WTC11 (cell line): ENCODE results near the gene SIN3B. TPM values are rescaled to one million over a fixed set of nuclear protein-coding genes. Genes with fewer than 3 reads are reported as not detected.

Experiments
- ATAC-seq: fragments of 200-7000 bp; cut with Tn5 transposase; 2 replicates; pipeline ENCODE4 v1.10.0; 2021; ENCODE audit warnings: mild to moderate bottlenecking, moderate library complexity
- CTCF ChIA-PET: fragments of 300-600 bp; sonication (Branson Sonifier 250); formaldehyde crosslinking; loops from one replicate; lab custom pipeline; 2021; ENCODE audit warnings: antibody characterized with exemption; lab: Charles Lee
- POLR2A ChIA-PET: fragments of 350-600 bp; sonication (Branson Sonifier 250); formaldehyde crosslinking; loops from one replicate; lab custom pipeline; 2021; ENCODE audit warnings: antibody characterized with exemption; lab: Charles Lee
- DNase-seq: peaks from one replicate; pipeline ENCODE4 v3.0.0; 2021; ENCODE audit warnings: low spot score
- H3K27ac Mint-ChIP-seq: 2 replicates; pipeline ENCODE4 v1.8.0; 2021; ENCODE audit warnings: mixed read lengths
- H3K27me3 Mint-ChIP-seq: 2 replicates; pipeline ENCODE4 v1.8.0; 2021; ENCODE audit warnings: low read depth, mild to moderate bottlenecking, moderate library complexity, mixed read lengths
- H3K36me3 Mint-ChIP-seq: 2 replicates; pipeline ENCODE4 v1.8.0; 2021; ENCODE audit warnings: mixed read lengths
- H3K4me1 Mint-ChIP-seq: 2 replicates; pipeline ENCODE4 v1.8.0; 2022; ENCODE audit warnings: mixed read lengths
- H3K4me3 Mint-ChIP-seq: 2 replicates; pipeline ENCODE4 v1.8.0; 2021; ENCODE audit warnings: mild to moderate bottlenecking, moderate library complexity, mixed read lengths
- H3K9me3 Mint-ChIP-seq: 2 replicates; pipeline ENCODE4 v1.8.0; 2021; ENCODE audit warnings: mixed read lengths
- CBFB ChIP-seq: sonication (generic); formaldehyde crosslinking; IDR thresholded peaks from 2 replicates; pipeline ENCODE4 v1.8.1; 2022; ENCODE audit warnings: mild to moderate bottlenecking, low read depth, missing genetic modification reagents
- EMX1 ChIP-seq: fragments of 250-450 bp; sonication (Bioruptor Pico); IDR thresholded peaks from 2 replicates; pipeline ENCODE4 v1.8.0; 2021; ENCODE audit warnings: mild to moderate bottlenecking
- GABPB1 ChIP-seq: sonication (generic); formaldehyde crosslinking; IDR thresholded peaks from 2 replicates; pipeline ENCODE4 v1.8.1; 2023; ENCODE audit warnings: mild to moderate bottlenecking, missing genetic modification reagents
- JAZF1 ChIP-seq: fragments of 250-450 bp; sonication (Bioruptor Pico); IDR thresholded peaks from 2 replicates; pipeline ENCODE4 v1.9.0; 2021; ENCODE audit warnings: moderate library complexity, mild to moderate bottlenecking, inconsistent platforms
- JUN ChIP-seq: sonication (generic); formaldehyde crosslinking; IDR thresholded peaks from 2 replicates; pipeline ENCODE4 v1.8.0; 2023; ENCODE audit warnings: mild to moderate bottlenecking, missing genetic modification reagents
- MYBL2 ChIP-seq: sonication (generic); formaldehyde crosslinking; IDR thresholded peaks from 2 replicates; pipeline ENCODE4 v1.8.1; 2023; ENCODE audit warnings: mild to moderate bottlenecking, moderate library complexity, missing genetic modification reagents
- NFATC4 ChIP-seq: fragments of 250-450 bp; sonication (Bioruptor Pico); IDR thresholded peaks from 2 replicates; pipeline ENCODE4 v1.9.0; 2021; ENCODE audit warnings: mild to moderate bottlenecking
- RELA ChIP-seq: sonication (generic); formaldehyde crosslinking; IDR thresholded peaks from 2 replicates; pipeline ENCODE4 v1.8.1; 2022; ENCODE audit warnings: missing genetic modification reagents, mild to moderate bottlenecking, borderline replicate concordance
- SOX15 ChIP-seq: fragments of 250-450 bp; sonication (Bioruptor Pico); IDR thresholded peaks from 2 replicates; pipeline ENCODE4 v1.9.0; 2021; ENCODE audit warnings: mild to moderate bottlenecking
- SP1 ChIP-seq: sonication (generic); formaldehyde crosslinking; conservative IDR thresholded peaks from 2 replicates; pipeline ENCODE4 v1.8.1; 2022; ENCODE audit warnings: missing genetic modification reagents
- TP53 ChIP-seq: sonication (generic); formaldehyde crosslinking; IDR thresholded peaks from 2 replicates; pipeline ENCODE4 v1.8.1; 2023; ENCODE audit warnings: mild to moderate bottlenecking, missing genetic modification reagents
- ZNF138 ChIP-seq: sonication (generic); formaldehyde crosslinking; conservative IDR thresholded peaks from 2 replicates; pipeline ENCODE4 v1.8.1; 2022; ENCODE audit warnings: mild to moderate bottlenecking, moderate library complexity, missing genetic modification reagents
- ZNF423 ChIP-seq: fragments of 250-450 bp; sonication (Bioruptor Pico); IDR thresholded peaks from 2 replicates; pipeline ENCODE4 v2.1.2; 2022; ENCODE audit warnings: mild to moderate bottlenecking, moderate library complexity
- total RNA-seq: library from RNA; stranded (reverse); gene quantifications from 3 replicates; pipeline ENCODE4 v1.2.3, GENCODE V29; 2021
- TF ChIP-seq, protein P1 (sequence below): sonication (generic); formaldehyde crosslinking; IDR thresholded peaks from 2 replicates; pipeline ENCODE4 v1.8.1; 2023; ENCODE audit warnings: mild to moderate bottlenecking, missing genetic modification reagents
- TF ChIP-seq, protein P2 (sequence below): sonication (generic); formaldehyde crosslinking; IDR thresholded peaks from 2 replicates; pipeline ENCODE4 v1.8.1; 2023; ENCODE audit warnings: mild to moderate bottlenecking, missing genetic modification reagents, moderate library complexity
- TF ChIP-seq, protein P3 (sequence below): sonication (generic); formaldehyde crosslinking; IDR thresholded peaks from 2 replicates; pipeline ENCODE4 v1.8.0; 2022; ENCODE audit warnings: mild to moderate bottlenecking, missing genetic modification reagents
- TF ChIP-seq, protein P4 (sequence below): fragments of 250-450 bp; sonication (Bioruptor Pico); IDR thresholded peaks from 2 replicates; pipeline ENCODE4 v1.8.0; 2021; ENCODE audit warnings: mild to moderate bottlenecking
- TF ChIP-seq, protein P5 (sequence below): sonication (generic); formaldehyde crosslinking; conservative IDR thresholded peaks from 2 replicates; pipeline ENCODE4 v1.8.1; 2023; ENCODE audit warnings: mild to moderate bottlenecking, low read depth, missing genetic modification reagents, moderate library complexity
- TF ChIP-seq, protein P6 (sequence below): sonication (generic); formaldehyde crosslinking; IDR thresholded peaks from 2 replicates; pipeline ENCODE4 v1.8.1; 2022; ENCODE audit warnings: mild to moderate bottlenecking, moderate library complexity, missing genetic modification reagents
- TF ChIP-seq, protein P7 (sequence below): sonication (generic); formaldehyde crosslinking; IDR thresholded peaks from 2 replicates; pipeline ENCODE4 v1.8.0; 2023; ENCODE audit warnings: mild to moderate bottlenecking, missing genetic modification reagents

SIN3B gene
- total RNA-seq, 1 experiment from 2014 or later, result 87.7 TPM

DNA sequence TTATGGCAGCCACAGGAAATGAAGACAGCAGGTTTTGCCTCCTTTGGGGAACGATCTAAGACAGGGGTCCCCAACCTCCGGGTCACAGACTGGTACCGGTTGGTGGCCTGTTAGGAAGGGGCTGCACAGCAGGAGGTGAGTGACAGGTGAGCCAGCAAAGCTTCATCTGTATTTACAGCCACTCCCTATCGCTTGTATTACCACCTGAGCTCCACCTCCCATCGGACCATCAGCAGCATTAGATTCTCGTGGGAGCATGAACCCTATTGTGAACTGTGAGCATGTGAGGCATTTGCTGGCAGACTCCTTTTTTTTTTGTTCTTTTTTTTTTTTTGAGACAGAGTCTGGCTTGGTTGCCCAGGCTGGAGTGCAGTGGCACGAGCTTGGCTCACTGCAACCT, 81.8 kb downstream of the SIN3B start:
- H3K4me1 Mint-ChIP-seq, result no peaks in the 10 kb centered on the region
- ATAC-seq, result no peak
- no peak for TF ChIP-seq JUN (CRISPR knock-in tag)
- TF ChIP-seq, protein P1, sequence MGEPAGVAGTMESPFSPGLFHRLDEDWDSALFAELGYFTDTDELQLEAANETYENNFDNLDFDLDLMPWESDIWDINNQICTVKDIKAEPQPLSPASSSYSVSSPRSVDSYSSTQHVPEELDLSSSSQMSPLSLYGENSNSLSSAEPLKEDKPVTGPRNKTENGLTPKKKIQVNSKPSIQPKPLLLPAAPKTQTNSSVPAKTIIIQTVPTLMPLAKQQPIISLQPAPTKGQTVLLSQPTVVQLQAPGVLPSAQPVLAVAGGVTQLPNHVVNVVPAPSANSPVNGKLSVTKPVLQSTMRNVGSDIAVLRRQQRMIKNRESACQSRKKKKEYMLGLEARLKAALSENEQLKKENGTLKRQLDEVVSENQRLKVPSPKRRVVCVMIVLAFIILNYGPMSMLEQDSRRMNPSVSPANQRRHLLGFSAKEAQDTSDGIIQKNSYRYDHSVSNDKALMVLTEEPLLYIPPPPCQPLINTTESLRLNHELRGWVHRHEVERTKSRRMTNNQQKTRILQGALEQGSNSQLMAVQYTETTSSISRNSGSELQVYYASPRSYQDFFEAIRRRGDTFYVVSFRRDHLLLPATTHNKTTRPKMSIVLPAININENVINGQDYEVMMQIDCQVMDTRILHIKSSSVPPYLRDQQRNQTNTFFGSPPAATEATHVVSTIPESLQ (CRISPR knock-in tag), result no peak
- TF ChIP-seq RELA (CRISPR knock-in tag), result no peak
- no peak for TF ChIP-seq CBFB
- TF ChIP-seq MYBL2, result no peak
- TF ChIP-seq NFATC4, result no peak
- TF ChIP-seq, protein P2, sequence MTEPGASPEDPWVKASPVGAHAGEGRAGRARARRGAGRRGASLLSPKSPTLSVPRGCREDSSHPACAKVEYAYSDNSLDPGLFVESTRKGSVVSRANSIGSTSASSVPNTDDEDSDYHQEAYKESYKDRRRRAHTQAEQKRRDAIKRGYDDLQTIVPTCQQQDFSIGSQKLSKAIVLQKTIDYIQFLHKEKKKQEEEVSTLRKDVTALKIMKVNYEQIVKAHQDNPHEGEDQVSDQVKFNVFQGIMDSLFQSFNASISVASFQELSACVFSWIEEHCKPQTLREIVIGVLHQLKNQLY (CRISPR knock-in tag), result no peak
- TF ChIP-seq ZNF423 (CRISPR knock-in tag), result no peak
- TF ChIP-seq, protein P3, sequence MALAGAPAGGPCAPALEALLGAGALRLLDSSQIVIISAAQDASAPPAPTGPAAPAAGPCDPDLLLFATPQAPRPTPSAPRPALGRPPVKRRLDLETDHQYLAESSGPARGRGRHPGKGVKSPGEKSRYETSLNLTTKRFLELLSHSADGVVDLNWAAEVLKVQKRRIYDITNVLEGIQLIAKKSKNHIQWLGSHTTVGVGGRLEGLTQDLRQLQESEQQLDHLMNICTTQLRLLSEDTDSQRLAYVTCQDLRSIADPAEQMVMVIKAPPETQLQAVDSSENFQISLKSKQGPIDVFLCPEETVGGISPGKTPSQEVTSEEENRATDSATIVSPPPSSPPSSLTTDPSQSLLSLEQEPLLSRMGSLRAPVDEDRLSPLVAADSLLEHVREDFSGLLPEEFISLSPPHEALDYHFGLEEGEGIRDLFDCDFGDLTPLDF (CRISPR knock-in tag), result no peak
- no peak for TF ChIP-seq TP53
- TF ChIP-seq ZNF138 (CRISPR knock-in tag), result no peak
- no peak for TF ChIP-seq SOX15
- TF ChIP-seq, protein P4, sequence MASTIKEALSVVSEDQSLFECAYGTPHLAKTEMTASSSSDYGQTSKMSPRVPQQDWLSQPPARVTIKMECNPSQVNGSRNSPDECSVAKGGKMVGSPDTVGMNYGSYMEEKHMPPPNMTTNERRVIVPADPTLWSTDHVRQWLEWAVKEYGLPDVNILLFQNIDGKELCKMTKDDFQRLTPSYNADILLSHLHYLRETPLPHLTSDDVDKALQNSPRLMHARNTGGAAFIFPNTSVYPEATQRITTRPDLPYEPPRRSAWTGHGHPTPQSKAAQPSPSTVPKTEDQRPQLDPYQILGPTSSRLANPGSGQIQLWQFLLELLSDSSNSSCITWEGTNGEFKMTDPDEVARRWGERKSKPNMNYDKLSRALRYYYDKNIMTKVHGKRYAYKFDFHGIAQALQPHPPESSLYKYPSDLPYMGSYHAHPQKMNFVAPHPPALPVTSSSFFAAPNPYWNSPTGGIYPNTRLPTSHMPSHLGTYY (CRISPR knock-in tag), result no peak
- TF ChIP-seq JAZF1 (CRISPR knock-in tag), result no peak
- no peak for TF ChIP-seq GABPB1 (CRISPR knock-in tag)
- TF ChIP-seq, all 79 proteins: peak for 0
- ChIA-PET CTCF (no interaction called here), POLR2A (interaction anchor here (0.6 to 0.7 kb wide), 2 partner anchors 67 to 461 kb away, joined by 3 read pairs; no protein-coding TSS in a partner anchor)
- Mint-ChIP-seq H3K36me3 (peaks cover 14% of the 10 kb centered on the region), H3K27me3 (peaks cover 3% of the 10 kb centered on the region; the same call in 1 of the 2 replicates), H3K4me3 (no peak overlapping the region), H3K27ac (no peak overlapping the region), H3K9me3 (peaks cover 30% of the 10 kb centered on the region)
- DNase-seq, result no peak

DNA sequence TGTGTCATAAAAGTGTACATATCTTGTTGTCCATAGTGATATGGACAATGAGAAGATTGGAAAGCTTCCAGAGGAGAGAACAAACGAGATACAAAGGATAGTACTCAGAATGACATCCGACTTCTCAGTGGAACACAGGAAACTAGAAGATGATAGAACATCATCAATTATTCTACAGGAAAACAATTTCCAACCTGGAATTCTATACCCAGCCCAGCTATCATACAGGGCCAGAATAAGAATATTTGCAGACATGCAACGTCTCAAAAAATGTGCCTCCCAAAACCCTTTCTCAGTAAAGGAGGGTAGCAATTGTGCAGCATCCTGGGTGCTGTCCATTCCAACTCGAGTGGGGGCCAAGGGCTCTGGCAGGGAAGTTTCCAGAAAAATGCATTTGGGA, 83.6 kb downstream of the SIN3B start:
- ATAC-seq, result no peak
- Mint-ChIP-seq H3K4me1 (no peaks in the 10 kb centered on the region), H3K4me3 (no peak overlapping the region)
- TF ChIP-seq, protein P5, sequence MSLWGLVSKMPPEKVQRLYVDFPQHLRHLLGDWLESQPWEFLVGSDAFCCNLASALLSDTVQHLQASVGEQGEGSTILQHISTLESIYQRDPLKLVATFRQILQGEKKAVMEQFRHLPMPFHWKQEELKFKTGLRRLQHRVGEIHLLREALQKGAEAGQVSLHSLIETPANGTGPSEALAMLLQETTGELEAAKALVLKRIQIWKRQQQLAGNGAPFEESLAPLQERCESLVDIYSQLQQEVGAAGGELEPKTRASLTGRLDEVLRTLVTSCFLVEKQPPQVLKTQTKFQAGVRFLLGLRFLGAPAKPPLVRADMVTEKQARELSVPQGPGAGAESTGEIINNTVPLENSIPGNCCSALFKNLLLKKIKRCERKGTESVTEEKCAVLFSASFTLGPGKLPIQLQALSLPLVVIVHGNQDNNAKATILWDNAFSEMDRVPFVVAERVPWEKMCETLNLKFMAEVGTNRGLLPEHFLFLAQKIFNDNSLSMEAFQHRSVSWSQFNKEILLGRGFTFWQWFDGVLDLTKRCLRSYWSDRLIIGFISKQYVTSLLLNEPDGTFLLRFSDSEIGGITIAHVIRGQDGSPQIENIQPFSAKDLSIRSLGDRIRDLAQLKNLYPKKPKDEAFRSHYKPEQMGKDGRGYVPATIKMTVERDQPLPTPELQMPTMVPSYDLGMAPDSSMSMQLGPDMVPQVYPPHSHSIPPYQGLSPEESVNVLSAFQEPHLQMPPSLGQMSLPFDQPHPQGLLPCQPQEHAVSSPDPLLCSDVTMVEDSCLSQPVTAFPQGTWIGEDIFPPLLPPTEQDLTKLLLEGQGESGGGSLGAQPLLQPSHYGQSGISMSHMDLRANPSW (CRISPR knock-in tag), result no peak
- TF ChIP-seq EMX1 (CRISPR knock-in tag) (no peak), SP1 (CRISPR knock-in tag) (no peak)
- TF ChIP-seq, protein P6, sequence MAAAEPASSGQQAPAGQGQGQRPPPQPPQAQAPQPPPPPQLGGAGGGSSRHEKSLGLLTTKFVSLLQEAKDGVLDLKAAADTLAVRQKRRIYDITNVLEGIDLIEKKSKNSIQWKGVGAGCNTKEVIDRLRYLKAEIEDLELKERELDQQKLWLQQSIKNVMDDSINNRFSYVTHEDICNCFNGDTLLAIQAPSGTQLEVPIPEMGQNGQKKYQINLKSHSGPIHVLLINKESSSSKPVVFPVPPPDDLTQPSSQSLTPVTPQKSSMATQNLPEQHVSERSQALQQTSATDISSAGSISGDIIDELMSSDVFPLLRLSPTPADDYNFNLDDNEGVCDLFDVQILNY (CRISPR knock-in tag), result no peak
- TF ChIP-seq, protein P7, sequence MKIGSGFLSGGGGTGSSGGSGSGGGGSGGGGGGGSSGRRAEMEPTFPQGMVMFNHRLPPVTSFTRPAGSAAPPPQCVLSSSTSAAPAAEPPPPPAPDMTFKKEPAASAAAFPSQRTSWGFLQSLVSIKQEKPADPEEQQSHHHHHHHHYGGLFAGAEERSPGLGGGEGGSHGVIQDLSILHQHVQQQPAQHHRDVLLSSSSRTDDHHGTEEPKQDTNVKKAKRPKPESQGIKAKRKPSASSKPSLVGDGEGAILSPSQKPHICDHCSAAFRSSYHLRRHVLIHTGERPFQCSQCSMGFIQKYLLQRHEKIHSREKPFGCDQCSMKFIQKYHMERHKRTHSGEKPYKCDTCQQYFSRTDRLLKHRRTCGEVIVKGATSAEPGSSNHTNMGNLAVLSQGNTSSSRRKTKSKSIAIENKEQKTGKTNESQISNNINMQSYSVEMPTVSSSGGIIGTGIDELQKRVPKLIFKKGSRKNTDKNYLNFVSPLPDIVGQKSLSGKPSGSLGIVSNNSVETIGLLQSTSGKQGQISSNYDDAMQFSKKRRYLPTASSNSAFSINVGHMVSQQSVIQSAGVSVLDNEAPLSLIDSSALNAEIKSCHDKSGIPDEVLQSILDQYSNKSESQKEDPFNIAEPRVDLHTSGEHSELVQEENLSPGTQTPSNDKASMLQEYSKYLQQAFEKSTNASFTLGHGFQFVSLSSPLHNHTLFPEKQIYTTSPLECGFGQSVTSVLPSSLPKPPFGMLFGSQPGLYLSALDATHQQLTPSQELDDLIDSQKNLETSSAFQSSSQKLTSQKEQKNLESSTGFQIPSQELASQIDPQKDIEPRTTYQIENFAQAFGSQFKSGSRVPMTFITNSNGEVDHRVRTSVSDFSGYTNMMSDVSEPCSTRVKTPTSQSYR, result no peak
- TF ChIP-seq, protein P4 (CRISPR knock-in tag), result no peak

More for the DNA sequence above, 83.6 kb downstream of the SIN3B start:
- H3K36me3 Mint-ChIP-seq, result peaks cover 14% of the 10 kb centered on the region
- no peak for DNase-seq
- peaks cover 33% of the 10 kb centered on the region for H3K9me3 Mint-ChIP-seq
- peaks cover 3% of the 10 kb centered on the region; the same call in 1 of the 2 replicates for H3K27me3 Mint-ChIP-seq
- H3K27ac Mint-ChIP-seq, result no peak overlapping the region
- POLR2A ChIA-PET, result no interaction called here
- CTCF ChIA-PET, result no interaction called here
